GM19455 (cell line): ENCODE measurements around the gene CTNND2.
"Not testable (repeated sequence)": the region's sequence is repeated elsewhere in the genome, so short reads cannot be mapped to it uniquely, and the experiment has no call there.

ENCODE experiments used
- ATAC-seq: cut with Tn5 transposase; IDR thresholded peaks from one replicate; pipeline ENCODE4 v1.9.1; 2021; ENCODE audit not compliant: unreplicated experiment

Gene CTNND2

DNA sequence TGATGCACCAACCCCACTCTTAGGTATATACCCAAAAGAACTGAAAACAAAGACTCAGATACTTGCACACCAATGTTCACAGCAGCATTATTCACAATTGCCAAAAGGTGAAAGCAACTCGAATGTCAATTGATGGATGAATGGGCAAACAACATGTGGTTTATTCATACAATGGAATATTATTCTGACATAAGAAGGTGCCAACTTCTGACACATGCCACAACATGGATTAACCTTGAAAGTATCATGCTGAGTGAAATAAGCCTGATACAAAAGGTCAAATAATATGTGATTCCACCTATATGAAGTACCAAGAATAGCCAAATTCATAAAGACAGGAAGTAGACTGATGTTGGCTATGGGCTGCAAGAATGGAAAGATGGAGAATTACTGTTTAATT lies 35.0 kb downstream of the CTNND2 start:
- ATAC-seq: no peak

- ATAC-seq: no peak
Measured at GRCh38 chr5:11863911-11864310, 40.3 kb downstream of the CTNND2 start.

- no peak for ATAC-seq
Measured at GRCh38 chr5:11857391-11857790, 46.9 kb downstream of the CTNND2 start.

GRCh38 chr5:11854936-11855335 lies 49.3 kb downstream of the CTNND2 start:
- no peak for ATAC-seq

DNA sequence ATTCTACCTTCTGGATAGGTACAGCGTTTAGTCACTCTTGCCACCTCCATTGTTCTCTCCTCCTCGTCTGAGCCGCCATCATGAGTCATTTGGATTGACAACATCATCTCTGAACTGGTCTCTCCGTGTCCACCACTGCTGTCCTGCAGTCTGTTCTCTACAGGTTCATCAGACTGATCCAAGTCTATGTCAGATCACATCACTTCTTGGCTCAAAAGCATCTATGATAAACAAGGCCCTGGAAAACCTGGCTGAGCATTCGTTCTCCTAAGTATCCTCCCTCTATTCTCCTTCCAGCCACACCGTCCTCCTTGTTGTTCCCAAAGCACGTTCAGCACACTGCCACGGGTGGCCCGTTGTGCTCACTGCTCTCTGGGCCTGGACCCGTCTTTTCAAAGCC lies 50.5 kb downstream of the CTNND2 start:
- ATAC-seq: no peak

GRCh38 chr5:11853140-11853539 lies 51.1 kb downstream of the CTNND2 start:
- ATAC-seq: no peak

GRCh38 chr5:11852717-11853087 lies 51.5 kb downstream of the CTNND2 start:
- no peak for ATAC-seq

DNA sequence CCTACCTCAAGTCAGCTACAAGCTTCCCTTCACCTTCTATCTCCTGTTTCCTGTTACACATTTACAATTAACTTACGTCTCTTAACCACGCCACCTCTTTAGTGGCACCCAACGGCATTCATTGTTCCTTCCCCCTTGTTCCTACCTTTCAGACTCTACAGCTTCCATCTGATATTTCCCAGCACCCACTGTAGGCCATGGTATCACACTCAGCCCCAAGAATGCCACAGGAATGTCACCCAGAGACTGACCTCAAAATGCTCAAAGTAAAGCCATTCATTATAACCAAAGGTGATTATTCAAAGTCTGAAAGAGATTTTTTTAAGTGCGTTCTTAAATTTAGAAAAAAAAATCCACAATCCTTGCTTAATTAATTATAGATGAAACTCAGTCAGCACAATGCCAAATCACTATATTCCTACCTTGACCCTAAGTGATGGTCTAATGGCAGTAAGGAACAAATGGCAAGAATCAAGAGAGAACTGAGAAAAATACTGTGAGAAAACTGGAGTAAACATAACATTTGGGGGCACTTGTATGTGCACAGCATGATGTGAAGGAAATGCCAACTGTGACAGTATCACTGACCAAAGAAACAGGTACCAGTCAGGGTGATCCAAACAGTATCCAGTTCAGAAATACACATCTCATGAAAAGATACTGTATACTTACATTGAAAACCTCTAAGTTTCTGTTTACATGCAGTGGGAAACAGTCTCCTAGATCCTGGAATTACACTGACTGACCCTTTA lies 52.1 kb downstream of the CTNND2 start:
- ATAC-seq: no peak

GRCh38 chr5:11851416-11851815 lies 52.8 kb downstream of the CTNND2 start:
- ATAC-seq: no peak

- ATAC-seq: not testable (repeated sequence)
Measured at GRCh38 chr5:11828566-11828965, 75.7 kb downstream of the CTNND2 start.

- ATAC-seq: no peak
Measured at GRCh38 chr5:11822598-11822997, 81.6 kb downstream of the CTNND2 start.

DNA sequence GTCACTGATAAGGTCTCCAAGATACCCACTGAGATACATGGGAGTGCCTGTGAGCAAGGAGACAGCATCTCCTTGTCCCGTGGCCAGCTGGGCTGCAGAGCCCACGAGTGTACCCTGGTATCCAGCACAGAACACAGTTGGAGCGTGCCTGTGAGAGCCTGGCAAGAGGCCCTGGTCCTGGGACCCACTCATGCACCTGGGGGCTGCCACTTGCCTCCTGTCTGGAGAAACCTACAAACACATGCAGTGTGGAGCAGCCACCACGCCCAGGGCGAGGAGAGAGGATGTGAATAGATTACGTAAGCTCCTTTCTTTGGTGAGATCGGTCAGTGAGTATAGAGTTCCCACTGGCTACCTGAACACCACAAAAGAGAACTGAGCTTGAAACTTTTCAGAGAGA lies 88.3 kb downstream of the CTNND2 start:
- ATAC-seq: no peak

GRCh38 chr5:11815481-11815880 lies 88.8 kb downstream of the CTNND2 start:
- no peak for ATAC-seq

DNA sequence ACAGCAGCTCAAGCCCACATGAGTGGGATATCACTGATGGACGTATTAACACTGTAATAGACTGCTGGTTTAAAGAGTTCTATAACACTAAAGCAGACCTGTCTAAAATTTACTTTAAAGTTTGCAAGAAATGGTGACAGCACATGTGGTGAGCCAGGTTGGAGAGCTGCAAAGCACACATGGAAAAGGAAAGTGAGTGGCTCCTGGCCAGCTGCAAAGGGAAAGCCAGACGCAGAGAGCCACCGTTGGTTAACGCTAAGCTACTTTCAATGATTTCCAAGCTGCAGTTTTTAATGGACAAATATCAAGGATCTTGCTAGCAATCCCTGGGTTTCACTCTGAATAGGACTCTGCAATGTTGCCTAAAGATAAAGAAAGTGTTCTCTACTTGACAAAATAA lies 89.9 kb downstream of the CTNND2 start:
- no peak for ATAC-seq

DNA sequence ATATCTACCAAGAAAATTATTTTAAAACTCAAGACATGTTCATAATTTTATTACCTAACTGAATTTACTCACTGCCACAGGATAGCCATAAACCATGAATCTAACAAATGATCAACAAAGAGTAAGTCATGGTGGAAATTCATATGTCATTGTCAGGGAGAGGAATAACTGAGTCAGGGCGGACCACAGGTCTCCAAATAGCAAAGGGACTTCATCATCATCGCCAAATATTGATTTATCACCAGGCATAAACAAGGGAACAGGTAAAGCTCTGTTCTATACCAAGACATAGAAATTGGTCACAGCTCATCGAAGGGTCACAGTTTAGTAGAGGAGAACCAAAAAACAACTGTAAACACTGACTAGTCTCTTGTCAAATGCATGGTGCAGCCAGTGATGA lies 94.8 kb downstream of the CTNND2 start:
- ATAC-seq: no peak

DNA sequence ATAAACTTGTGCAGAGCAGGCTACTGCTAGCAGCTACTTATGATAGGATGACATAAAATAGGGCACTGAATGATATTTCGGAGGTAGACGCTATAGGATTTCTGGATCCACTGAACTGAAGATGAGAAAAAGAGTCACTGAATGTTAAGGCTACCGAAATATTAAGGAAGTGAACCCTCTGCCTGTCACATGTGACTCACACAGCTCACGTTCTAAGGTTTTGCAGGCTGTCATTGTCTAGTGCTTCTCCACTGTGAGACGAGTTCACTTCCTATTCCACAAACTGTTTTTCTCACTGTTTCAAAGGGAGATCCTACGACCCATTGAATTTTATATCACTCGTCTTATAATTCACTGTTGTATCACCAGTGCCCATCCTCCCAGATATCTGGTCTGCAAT lies 100.8 kb downstream of the CTNND2 start:
- no peak for ATAC-seq

DNA sequence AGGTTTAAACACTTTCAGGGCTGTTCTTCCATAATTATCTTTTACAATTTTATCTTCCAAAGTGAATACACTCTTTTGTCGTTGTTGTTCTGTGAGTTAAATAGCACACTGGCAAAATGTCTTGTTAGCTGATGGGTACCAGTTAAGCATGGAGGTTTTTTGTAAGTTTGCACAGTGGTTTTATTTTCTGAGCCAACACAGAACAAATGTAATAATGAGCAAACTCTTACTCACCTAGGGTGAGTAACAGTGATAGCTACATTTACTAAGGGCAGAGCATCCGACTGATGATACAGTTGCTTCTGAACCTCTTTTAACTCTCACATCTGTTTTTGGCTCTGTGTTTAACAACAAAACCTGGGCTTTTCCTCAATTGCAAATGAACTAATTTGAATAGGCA lies 103.2 kb downstream of the CTNND2 start:
- no peak for ATAC-seq

DNA sequence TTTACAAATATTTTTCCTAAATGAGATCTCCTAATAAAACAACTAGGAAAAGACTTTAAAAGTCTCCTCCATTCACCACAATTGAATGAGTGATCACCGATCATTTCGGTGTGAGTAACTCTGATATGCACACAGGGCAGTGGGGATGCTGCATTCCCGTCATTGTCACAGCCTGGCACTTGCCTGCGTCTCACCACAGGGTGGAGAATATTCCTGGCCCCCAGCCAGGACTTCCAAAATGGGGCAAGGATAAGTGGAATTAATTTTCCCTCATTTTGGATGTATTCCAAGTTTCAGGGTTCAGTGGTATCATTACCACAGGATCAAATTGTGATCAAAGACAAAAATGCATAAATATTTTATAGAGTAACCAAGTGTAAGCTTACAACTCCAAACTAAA lies 107.1 kb downstream of the CTNND2 start:
- ATAC-seq: no peak

GRCh38 chr5:11793396-11793795 lies 110.8 kb downstream of the CTNND2 start:
- no peak for ATAC-seq

GRCh38 chr5:11792621-11793020 lies 111.6 kb downstream of the CTNND2 start:
- no peak for ATAC-seq

GRCh38 chr5:11791792-11792191 lies 112.5 kb downstream of the CTNND2 start:
- no peak for ATAC-seq

DNA sequence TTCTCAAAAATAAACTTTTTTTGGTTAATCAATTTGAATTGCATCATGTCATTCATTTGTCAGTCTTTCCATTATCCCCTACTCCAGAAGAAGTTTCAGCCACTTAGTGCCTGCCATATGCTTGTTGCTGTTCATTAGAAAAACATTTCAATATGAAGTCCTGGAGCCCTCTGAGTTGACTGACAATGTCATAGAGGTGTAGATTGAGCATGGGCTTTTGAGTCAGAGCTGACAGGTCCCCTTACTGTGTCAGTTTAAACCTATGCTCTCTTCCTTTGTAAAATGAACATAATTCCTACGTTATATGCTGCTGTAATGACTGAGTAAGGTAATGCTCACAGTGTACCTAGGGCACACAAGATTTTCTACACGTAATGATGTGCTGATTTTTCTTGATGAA lies 114.0 kb downstream of the CTNND2 start:
- no peak for ATAC-seq

- no peak for ATAC-seq
Measured at GRCh38 chr5:11785771-11786352, 118.4 kb downstream of the CTNND2 start.
